Smooth muscle cell of the brain vasculature (primary cell): ENCODE measurements around the gene GALNT17.

ENCODE experiments used
- DNase-seq: peaks from one replicate; pipeline ENCODE4 v3.0.0-alpha.2; 2012; ENCODE audit warnings: low read depth, low spot score

Gene GALNT17

GRCh38 chr7:71504697-71505441 is 372.9 kb downstream of the GALNT17 start:
- DNase-seq: no peak

GRCh38 chr7:71506822-71507221 is 374.9 kb downstream of the GALNT17 start:
- DNase-seq: no peak

DNA sequence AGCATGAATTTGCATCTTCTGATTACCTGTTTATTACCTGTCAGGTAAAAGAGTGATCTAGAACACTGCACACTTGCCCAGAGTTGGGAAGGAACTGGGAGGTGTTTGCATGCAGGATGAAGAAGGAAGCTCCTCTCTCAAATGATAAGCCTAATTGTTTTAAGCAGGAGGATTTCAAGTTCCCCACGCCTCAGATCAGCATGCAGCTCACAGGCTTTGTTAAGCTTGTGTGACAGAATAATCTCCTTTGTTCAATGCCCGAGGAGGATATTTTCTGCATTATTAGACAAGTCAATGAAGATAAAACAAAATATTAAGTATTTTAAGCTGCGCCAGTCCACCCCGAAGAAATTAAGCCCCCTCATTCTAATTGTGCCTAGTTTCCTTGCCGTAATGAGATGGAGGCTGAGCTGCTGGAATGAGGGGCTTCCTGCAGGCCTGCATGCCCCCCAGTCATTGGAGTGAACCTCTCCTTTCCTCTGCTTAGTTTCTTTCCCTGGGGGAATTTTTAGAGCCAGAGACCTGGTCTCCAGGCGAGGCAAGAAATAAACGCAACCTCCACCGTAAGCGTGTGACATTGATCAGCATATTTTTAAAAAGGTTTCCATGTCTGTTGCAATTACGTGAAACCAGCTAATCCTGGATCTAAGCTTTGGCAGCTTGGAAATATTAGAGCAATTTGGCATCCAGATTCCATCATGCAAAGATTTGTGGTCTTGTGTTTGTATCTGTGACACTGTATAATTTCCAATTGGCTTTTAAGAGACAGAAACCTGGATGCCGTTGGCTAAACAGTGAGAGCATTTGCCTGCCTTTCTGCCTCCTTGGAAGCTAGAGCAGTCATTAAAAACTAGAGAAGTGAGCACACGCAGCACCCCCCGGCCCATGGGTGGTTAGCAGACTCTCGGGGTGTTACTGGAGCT is 376.0 kb downstream of the GALNT17 start:
- no peak for DNase-seq

GRCh38 chr7:71509381-71509780 is 377.4 kb downstream of the GALNT17 start:
- DNase-seq: no peak

- no peak for DNase-seq
These were observed 379.4 kb downstream of the GALNT17 start for GRCh38 chr7:71511361-71511807.

DNA sequence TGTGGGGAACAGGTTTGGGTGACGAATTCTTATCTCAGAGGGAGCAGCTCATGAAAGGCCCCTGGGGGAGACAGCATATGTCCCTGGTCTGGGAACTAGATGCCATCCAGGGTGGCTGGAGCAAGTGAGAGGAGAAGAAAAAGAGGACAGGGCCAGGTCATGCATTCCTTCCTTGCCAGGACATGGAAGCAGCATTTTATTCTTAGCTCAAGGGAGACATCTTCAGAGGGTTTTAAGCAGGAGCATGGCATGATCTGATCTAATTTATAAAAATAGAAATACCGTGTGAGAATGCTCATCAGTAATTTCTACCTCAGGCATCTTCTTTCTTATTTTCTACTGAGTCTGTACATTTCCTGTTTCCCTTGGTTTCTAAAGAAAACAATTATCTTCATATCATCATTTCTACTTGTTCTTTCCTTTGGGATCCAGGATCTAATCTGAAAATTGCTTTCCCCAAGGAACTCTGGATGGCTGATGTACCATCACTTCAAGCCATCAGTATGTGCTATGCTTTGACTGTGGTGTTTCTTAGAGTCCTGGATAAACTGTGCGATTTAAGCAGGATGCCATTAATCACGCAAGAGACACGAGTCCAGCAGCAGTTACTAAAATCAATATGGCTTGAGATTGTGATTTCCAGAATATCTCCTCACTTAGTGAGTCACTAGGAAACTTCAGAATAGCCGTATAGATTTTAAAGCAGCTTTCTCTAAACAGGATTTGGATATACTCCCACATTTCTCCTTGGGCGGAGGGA is 386.2 kb downstream of the GALNT17 start:
- DNase-seq: no peak

DNA sequence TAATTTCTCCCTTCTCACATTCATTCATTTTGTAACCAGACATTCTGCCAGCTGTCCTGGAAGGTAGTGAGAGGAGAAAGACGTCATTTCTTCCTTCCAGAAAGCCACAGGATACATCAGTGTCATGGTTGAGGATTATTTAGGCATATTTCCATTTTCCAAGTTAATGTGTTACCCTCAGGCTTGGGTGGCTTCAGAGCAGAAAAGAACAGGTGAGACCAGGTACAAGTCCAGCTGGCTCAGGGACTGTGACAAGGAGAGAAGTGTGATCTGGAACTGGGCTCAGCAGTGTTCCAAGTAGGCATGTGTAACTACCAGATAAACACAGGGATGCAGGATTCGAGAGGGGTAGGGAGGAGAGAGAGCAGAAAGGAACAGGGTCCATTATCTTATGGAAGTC is 386.9 kb downstream of the GALNT17 start:
- DNase-seq: no peak

- no peak for DNase-seq
These were observed 389.6 kb downstream of the GALNT17 start for GRCh38 chr7:71521506-71521905.

DNA sequence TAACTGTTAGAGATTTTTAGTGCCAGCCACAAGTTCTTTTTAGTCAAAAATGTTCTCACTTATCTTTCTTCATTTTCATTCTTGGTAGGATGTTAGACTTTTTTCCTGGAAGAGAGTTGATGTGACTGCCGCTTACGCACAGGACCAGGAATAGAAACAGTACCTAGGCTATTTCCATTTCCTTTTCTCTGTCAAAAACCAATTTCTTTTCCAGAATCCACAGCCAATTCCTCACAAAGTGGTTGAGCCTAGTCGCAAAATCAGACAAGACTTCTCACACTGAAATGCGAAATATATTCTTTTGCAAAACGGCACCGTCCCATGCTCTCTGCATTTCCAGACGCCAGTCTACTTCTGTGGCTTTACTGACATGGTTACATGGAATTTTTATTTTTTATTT is 394.2 kb downstream of the GALNT17 start:
- no peak for DNase-seq

DNA sequence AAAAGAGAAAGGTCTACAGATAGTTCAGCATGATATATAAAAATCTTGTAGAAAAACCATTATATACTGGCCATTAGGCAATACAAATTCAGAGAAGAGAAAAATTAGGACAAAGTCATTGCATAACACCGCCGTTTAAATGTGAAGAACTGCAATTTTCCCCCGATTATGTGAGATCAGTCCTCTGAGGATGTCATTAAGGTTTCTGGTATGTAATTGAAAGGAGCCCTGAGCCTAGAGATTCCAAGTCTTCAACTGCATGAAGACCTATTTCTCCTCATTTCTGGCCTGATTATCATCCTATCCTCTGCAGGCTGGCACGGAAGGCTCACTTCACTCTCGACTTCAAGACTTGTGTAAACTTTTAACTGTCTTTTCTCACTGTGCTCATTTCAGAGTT is 395.3 kb downstream of the GALNT17 start:
- DNase-seq: no peak

DNA sequence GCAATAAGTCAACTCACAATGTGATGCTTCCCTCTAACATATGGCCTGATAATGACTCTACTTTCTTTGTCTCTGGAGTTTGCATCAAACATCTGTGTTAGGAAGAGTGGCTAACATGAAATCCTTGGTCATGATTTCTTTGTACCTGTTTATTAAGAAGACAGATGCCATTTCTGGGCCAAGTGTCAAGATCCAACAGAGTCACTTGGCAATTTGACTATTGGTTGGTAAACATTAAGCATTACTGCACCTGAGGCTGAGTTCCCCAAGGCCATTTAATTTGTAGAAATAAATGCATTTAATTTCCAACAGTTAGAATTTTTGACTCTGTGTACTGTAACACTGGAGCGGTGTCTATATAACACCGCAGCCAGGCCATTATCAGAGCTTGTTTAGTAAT is 403.7 kb downstream of the GALNT17 start:
- DNase-seq: no peak

DNA sequence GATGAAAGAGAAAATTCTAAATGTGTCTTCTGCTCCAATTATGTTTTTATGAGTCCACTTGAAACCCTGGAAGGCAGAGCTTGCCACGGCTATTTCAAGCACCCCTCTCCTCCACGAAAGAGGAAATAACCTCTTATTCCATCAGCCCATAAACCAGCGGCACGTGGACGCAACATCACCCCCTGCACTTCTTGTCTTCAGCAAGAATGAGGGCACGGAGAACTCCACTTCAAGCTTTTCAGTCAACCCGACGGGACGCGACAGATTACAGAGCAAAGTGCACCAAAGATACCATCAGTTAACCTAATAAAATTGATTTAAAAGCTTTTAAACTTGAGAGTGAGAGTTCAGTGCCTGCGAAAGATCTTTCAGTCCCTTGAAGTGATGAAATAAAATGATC is 406.3 kb downstream of the GALNT17 start:
- DNase-seq: no peak

DNA sequence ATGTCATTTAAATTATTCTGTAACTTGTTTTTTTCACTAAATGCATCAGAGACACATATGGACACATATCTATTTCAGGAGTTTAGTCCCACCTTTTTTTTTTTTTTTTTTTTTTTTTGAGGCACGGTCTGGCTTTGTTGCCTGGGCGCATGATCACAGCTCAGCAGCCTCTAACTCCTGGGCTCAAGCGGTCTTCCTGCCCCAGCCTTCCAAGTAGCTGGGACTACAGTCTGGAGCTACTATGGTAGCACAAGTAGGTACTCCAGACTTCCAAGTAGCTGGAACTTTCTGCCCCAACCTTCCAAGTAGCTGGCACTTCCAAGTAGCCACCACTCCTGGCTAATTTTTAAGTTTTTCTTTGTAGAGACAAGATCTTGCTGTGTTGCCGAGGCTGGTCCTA is 407.7 kb downstream of the GALNT17 start:
- no peak for DNase-seq

DNA sequence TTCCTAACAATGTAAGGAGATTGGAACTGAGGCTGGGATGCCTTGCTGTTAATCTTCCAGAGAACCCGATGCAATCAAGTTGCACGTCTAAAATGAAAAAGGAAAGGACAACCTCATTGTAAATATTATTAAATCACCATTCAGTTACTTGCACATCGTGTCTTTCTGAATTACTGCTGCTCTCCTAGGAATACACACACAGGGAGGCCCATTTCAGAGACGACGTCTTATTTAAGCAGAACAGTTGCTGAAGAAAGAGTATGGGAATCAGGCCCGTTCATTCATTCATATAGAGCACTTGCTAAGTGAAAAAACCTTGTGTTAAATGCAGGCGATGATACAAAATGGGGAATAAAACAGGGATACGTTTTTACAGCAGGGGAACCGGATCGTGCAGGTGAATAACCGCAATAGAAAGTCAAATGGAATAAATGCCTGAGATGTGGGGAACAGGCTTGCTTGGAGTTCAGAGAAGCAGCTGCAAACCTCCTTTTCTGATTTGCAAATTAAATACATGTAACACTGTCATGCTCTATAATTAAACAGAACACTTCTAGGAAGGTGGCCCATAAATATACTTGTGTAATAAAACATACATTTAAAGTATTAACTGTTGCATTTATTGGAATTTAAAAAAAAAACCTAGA is 409.9 kb downstream of the GALNT17 start:
- DNase-seq: no peak

- no peak for DNase-seq
These were observed 411.5 kb downstream of the GALNT17 start for GRCh38 chr7:71543396-71543795.

GRCh38 chr7:71544816-71545215 is 412.9 kb downstream of the GALNT17 start:
- DNase-seq: no peak

GRCh38 chr7:71547426-71547825 is 415.5 kb downstream of the GALNT17 start:
- DNase-seq: no peak

DNA sequence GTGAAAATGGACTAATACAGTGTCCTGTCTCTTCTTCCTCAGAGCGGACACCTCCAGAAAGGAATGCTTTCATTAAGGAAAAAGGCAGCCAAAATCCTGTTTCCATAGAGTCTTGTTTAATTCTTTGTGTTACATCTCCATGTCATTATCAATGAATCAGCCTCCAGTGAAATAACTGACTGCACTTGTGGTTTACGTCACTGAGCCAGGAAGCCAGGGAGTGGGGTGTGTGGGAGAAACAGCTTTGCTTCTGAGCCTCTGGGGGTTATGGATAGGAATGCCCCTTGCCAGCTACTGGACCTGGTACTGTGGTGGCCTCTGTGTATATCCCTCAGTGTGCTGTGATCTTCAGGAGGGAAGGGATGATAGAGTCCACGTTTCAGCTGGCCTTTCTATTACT is 416.8 kb downstream of the GALNT17 start:
- DNase-seq: no peak

GRCh38 chr7:71553306-71553705 is 421.4 kb downstream of the GALNT17 start:
- no peak for DNase-seq

DNA sequence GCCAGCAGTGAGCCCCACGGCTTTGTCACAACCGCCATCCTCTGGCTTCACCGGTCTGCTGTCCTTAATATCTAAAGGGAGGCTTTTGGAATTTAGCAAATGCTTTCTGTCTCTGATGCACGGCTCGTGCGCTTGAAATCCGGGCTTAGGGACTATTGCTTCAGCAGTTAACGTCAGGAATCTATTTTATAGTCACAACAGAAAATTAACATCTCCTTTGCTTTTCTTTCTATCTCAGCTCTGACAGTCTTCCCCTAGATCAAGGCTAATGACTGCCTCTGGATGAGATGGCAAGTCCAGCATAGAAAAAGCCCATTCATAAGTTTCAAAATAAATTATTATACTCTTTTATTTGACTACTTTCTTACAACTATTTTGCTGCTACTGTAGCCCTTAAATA is 423.8 kb downstream of the GALNT17 start:
- no peak for DNase-seq

GRCh38 chr7:71558806-71559613 is 427.1 kb downstream of the GALNT17 start:
- DNase-seq: no peak
